Fibroblast of lung (primary cell): ENCODE results near the gene NF1. TPM values are rescaled to one million over a fixed set of nuclear protein-coding genes. Genes with fewer than 3 reads are reported as not detected.
"Not testable (repeated sequence)": the region's sequence is repeated elsewhere in the genome, so short reads cannot be mapped to it uniquely, and the experiment has no call there.

ENCODE experiments used
- DNase-seq, 2 donors: peaks; one replicate each; pipeline versions ENCODE4 v3.0.0 to v3.0.0-alpha.2; 2010; ENCODE audit warnings: low read depth in 2 of 2
- H2AFZ ChIP-seq: 2 replicates; pipeline ENCODE4 v1.5.1; 2012; ENCODE audit warnings: low read length, control low read depth, inconsistent platforms
- H3K27ac ChIP-seq: 2 replicates; pipeline ENCODE4 v1.5.1; 2011; ENCODE audit warnings: low read length, control low read depth; ENCODE audit not compliant: insufficient read depth
- H3K27me3 ChIP-seq: 2 replicates; pipeline ENCODE4 v1.5.1; 2011; ENCODE audit warnings: mild to moderate bottlenecking, low read length; ENCODE audit not compliant: control insufficient read depth, insufficient read depth
- H3K36me3 ChIP-seq: 2 replicates; pipeline ENCODE4 v1.5.1; 2011; ENCODE audit warnings: low read length; ENCODE audit not compliant: control insufficient read depth, insufficient read depth
- H3K4me1 ChIP-seq: 2 replicates; pipeline ENCODE4 v1.5.1; 2011; ENCODE audit warnings: low read length; ENCODE audit not compliant: control insufficient read depth, insufficient read depth; ENCODE audit errors: extremely low read depth
- H3K4me2 ChIP-seq: 2 replicates; pipeline ENCODE4 v1.5.1; 2011; ENCODE audit warnings: low read length, control low read depth; ENCODE audit not compliant: insufficient read depth; ENCODE audit errors: extremely low read depth
- H3K4me3 ChIP-seq, 4 experiments: fragments of 200-600 bp in 1 of 4; sonication (generic) in 1 of 4; replicated peaks in 1 of 4; 2 replicates each; pipeline ENCODE4 v1.5.1; 2011 to 2016; ENCODE audit warnings: low read length in 4 of 4, low read depth in 3 of 4, mild to moderate bottlenecking in 3 of 4, control low read depth in 2 of 4, inconsistent platforms in 1 of 4, mixed read lengths in 1 of 4; ENCODE audit not compliant: insufficient read depth in 1 of 4; ENCODE audit errors: control extremely low read depth in 1 of 4
- H3K79me2 ChIP-seq: 2 replicates; pipeline ENCODE4 v1.5.1; 2012; ENCODE audit warnings: mild to moderate bottlenecking, low read length, inconsistent platforms; ENCODE audit not compliant: control insufficient read depth, insufficient read depth
- H3K9ac ChIP-seq: 2 replicates; pipeline ENCODE4 v1.5.1; 2011; ENCODE audit warnings: mild to moderate bottlenecking, low read length, control low read depth; ENCODE audit not compliant: insufficient read depth
- H3K9me3 ChIP-seq: 2 replicates; pipeline ENCODE4 v1.5.1; 2012; ENCODE audit warnings: low read depth, low read length; ENCODE audit not compliant: control insufficient read depth, insufficient read depth
- H4K20me1 ChIP-seq: 2 replicates; pipeline ENCODE4 v1.5.1; 2011; ENCODE audit warnings: low read length; ENCODE audit not compliant: control insufficient read depth, insufficient read depth; ENCODE audit errors: extremely low read depth
- CTCF ChIP-seq, 2 donors: IDR thresholded peaks in 1 of 2; conservative IDR thresholded peaks in 1 of 2; 1 replicate in 1 of 2; 2 replicates in 1 of 2; pipeline ENCODE4 v1.5.1; 2011 to 2012; ENCODE audit warnings: low read length in 2 of 2, control low read depth in 1 of 2, inconsistent platforms in 1 of 2, low read depth in 1 of 2, mild to moderate bottlenecking in 1 of 2
- EZH2 ChIP-seq: IDR thresholded peaks from 2 replicates; pipeline ENCODE4 v1.5.1; 2012; ENCODE audit warnings: low read length, control low read depth, mild to moderate bottlenecking; ENCODE audit errors: missing control alignments
- polyA plus RNA-seq, 2 donors: library from polyadenylated mRNA; depleted of rRNA in 1 of 2; stranded (reverse) in 1 of 2; unstranded in 1 of 2; fragments of >200 nt; gene quantifications; 2 replicates each; pipeline ENCODE4 v1.2.1, GENCODE V29; 2011 to 2012; ENCODE audit warnings: missing spikeins in 1 of 2
- total RNA-seq: library from RNA; depleted of rRNA; stranded (reverse); fragments of >200 nt; gene quantifications from 2 replicates; pipeline ENCODE4 v1.2.1, GENCODE V29; 2014

The NF1 gene
- total and polyA plus RNA-seq, 2 donors (not counting 1 experiment from before 2014, with no cell fraction given) = 52.8 to 78.8 TPM

GRCh38 chr17:31261601-31262000 is 166.8 kb downstream of the NF1 start:
- Histone ChIP-seq H2AFZ (no peak overlapping the region), H3K9ac (no peak overlapping the region), H4K20me1 (no peaks in the 10 kb centered on the region)

GRCh38 chr17:31262923-31263322 is 168.1 kb downstream of the NF1 start:
- not testable (repeated sequence) for H3K27ac ChIP-seq, H4K20me1 ChIP-seq, H3K4me2 ChIP-seq, H3K79me2 ChIP-seq, H3K36me3 ChIP-seq, H3K4me3 ChIP-seq, H2AFZ ChIP-seq, H3K9me3 ChIP-seq, H3K9ac ChIP-seq, DNase-seq, H3K27me3 ChIP-seq, H3K4me1 ChIP-seq

More at GRCh38 chr17:31261601-31262000, 166.8 kb downstream of the NF1 start:
- H3K4me3 ChIP-seq = no peak overlapping the region
- DNase-seq = no peak
- H3K4me2 ChIP-seq = no peak overlapping the region
- H3K79me2 ChIP-seq = no peaks in the 10 kb centered on the region
- H3K27ac ChIP-seq = no peak overlapping the region
- no peaks in the 10 kb centered on the region for H3K9me3 ChIP-seq
- no peaks in the 10 kb centered on the region for H3K4me1 ChIP-seq
- no peaks in the 10 kb centered on the region for H3K27me3 ChIP-seq
- H3K36me3 ChIP-seq = no peaks in the 10 kb centered on the region
- TF ChIP-seq CTCF (conservative IDR thresholded peaks at IDR 0.05 in 1 of 2, IDR thresholded peaks at IDR 0.05 in 1 of 2; ENCODE audit: low read depth in 1 of 2, low read length in 2 of 2) = no peak

GRCh38 chr17:31266042-31266441 is 171.3 kb downstream of the NF1 start:
- Histone ChIP-seq H3K9ac (no peak overlapping the region), H3K9me3 (no peaks in the 10 kb centered on the region), H3K4me3 (no peak overlapping the region), H3K79me2 (no peaks in the 10 kb centered on the region), H4K20me1 (no peaks in the 10 kb centered on the region), H3K27me3 (no peaks in the 10 kb centered on the region), H3K27ac (no peak overlapping the region), H3K4me2 (no peak overlapping the region), H3K4me1 (peaks cover 7% of the 10 kb centered on the region), H2AFZ (no peak overlapping the region), H3K36me3 (peaks cover 2% of the 10 kb centered on the region)
- no peak for DNase-seq
- TF ChIP-seq CTCF (conservative IDR thresholded peaks at IDR 0.05 in 1 of 2, IDR thresholded peaks at IDR 0.05 in 1 of 2; ENCODE audit: low read depth in 1 of 2, low read length in 2 of 2) (no peak), EZH2 (no peak)
